Measurements from ENCODE around the gene IQGAP3.

DNA sequence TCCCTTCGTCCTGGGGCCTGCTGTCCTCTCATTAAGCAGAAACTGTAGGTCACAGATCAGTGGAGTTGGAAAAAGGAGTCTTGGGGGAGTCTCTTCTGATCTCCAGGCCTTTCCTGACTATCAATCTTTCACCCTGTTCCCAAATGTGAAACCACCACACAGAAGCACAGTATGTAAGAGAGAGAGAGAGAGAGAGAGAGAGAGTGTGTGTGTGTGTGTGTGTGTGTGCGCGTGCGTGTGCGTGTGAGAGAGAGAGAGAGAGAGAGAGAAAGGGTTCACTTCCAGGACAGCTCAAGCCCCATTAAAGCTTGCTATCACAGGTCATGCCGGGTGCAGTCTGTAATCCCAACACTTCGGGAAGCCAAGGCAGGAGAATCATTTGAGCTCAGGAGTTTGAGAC lies 5.7 kb upstream of the IQGAP3 start:
- TF ChIP-seq, protein P1, sequence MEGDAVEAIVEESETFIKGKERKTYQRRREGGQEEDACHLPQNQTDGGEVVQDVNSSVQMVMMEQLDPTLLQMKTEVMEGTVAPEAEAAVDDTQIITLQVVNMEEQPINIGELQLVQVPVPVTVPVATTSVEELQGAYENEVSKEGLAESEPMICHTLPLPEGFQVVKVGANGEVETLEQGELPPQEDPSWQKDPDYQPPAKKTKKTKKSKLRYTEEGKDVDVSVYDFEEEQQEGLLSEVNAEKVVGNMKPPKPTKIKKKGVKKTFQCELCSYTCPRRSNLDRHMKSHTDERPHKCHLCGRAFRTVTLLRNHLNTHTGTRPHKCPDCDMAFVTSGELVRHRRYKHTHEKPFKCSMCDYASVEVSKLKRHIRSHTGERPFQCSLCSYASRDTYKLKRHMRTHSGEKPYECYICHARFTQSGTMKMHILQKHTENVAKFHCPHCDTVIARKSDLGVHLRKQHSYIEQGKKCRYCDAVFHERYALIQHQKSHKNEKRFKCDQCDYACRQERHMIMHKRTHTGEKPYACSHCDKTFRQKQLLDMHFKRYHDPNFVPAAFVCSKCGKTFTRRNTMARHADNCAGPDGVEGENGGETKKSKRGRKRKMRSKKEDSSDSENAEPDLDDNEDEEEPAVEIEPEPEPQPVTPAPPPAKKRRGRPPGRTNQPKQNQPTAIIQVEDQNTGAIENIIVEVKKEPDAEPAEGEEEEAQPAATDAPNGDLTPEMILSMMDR (conservative IDR thresholded peaks at IDR 0.05 in 1 of 2, IDR thresholded peaks at IDR 0.05 in 1 of 2; ENCODE audit: low read depth in 1 of 2, low read length in 2 of 2), result no peak
- no peak for TF ChIP-seq EZH2 (IDR thresholded peaks at IDR 0.05; ENCODE audit: low read length, missing control alignments)
